HG02870 (cell line): ENCODE data around the gene ZNF410.
"Not testable (repeated sequence)": the region's sequence is repeated elsewhere in the genome, so short reads cannot be mapped to it uniquely, and the experiment has no call there.

Experiments used
- ATAC-seq: cut with Tn5 transposase; IDR thresholded peaks from one replicate; pipeline ENCODE4 v1.9.1; 2021; ENCODE audit warnings: mild to moderate bottlenecking, moderate library complexity; ENCODE audit not compliant: unreplicated experiment

Gene ZNF410

GRCh38 chr14:73884438-73885190 is 2.0 kb upstream of the ZNF410 start:
- no peak for ATAC-seq

DNA sequence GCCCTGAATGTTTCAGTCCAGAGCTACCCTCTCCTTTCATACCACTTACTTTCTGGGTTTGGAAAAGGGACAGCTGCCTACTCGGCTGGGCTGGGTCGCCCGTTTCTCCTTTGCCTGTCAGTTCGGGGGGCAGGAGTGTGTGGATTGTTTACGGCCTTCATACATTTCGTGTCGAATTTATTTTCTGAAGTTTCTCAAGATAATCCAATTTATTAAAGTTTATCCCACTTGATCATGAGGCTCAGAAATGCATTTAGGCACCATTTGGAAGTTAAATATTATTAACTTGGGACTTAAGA is 608 bp downstream of the ZNF410 start:
- ATAC-seq = no peak

GRCh38 chr14:73887694-73888459 is 1.2 kb downstream of the ZNF410 start:
- no peak for ATAC-seq

GRCh38 chr14:73888460-73888725 is 1.7 kb downstream of the ZNF410 start:
- no peak for ATAC-seq

DNA sequence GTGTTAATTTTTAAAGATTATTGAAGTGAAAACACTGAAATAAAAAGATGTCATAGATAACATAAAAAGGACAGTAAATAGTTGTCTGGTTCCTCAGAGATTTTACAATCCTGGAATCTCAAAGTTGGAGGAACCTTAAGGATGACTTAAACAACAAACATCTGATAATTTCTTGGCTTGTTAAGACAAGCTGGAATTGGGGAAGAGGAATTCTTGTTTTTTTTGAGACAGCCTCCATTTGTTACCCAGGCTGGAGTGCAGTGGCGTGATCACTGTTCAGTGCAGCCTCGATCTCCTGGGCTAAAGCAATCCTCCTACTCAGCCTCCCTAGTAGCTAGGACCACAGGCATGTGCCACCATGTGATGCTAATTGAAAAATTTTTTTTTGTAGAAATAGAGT is 2.3 kb downstream of the ZNF410 start:
- ATAC-seq = no peak

DNA sequence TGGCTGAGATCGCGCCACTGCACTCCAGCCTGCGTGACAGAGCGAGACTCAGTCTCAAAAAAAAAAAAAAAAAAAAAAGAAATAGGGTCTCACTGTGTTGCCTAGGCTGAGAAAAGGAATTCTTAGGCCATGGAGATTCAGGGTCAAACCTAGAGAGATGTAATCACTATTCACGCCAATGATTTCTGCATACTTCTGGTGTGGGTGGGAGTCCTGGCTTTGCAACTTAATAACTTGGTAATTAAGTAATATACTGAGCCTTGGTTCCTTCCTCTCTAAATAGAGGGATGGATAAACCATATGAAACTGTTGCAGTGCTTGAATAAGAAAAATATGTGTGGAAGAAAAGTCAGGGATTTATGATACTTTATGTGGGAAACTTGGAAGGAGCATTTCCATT is 2.7 kb downstream of the ZNF410 start:
- ATAC-seq = no peak

GRCh38 chr14:73894180-73894687 is 7.6 kb downstream of the ZNF410 start:
- ATAC-seq = not testable (repeated sequence)

DNA sequence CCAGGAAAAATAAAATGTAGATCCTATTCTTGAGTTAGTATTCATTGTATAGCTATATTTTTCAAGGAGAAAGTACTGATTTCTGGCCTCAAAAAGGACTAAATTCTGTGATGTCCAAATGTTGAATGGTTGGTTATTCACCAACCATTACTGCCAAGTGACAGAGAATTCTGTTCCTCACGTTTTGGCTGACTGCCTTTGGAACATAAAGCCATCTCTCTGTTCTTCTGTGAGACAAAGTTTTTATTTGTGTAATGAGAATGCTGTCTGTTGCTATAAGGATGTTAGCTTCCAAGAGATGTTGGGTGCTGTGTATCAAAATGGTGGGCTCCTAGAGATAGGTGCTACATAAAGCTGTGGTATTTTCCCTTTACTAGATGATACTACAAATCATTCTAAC is 9.3 kb downstream of the ZNF410 start:
- no peak for ATAC-seq

DNA sequence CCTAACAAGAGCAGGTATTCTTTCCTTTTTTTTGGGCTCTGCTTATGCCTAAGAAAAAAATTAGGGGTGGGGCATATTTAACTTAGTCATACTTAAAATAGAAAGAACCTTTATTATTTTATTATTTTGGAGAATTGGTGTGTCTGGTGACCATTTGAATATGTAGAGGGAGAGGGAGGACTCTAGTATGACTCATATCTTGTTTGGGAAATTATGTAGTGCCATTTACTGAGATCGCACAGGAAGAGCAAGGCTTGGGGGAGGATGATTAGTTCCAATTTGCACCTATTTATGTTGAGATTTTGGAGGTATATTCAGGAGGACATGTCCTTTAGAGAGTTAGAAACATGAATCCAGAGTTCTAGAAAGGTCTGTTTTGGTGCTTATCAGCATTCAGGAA is 9.9 kb downstream of the ZNF410 start:
- ATAC-seq = no peak

- ATAC-seq = no peak
Measured at GRCh38 chr14:73903028-73903427, 16.4 kb downstream of the ZNF410 start.

DNA sequence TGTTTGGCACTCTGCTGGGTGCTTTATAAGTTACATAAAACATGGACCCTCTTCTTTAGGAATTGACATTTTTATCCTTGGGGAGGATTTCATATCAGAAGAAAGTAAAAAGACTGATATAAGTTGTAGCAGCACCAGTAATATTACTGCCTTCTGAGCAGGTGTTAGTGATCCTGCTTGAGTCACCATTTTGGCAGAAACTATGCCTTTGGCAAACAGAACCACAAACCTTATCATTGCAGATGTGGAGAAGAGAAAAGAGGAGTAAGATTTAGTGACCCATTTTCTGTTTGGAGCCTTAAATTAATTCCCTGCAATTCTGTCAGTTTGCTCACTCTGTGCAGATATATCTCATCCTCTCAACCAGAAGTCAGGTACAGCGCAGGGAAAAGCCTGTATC is 23.0 kb downstream of the ZNF410 start:
- no peak for ATAC-seq

DNA sequence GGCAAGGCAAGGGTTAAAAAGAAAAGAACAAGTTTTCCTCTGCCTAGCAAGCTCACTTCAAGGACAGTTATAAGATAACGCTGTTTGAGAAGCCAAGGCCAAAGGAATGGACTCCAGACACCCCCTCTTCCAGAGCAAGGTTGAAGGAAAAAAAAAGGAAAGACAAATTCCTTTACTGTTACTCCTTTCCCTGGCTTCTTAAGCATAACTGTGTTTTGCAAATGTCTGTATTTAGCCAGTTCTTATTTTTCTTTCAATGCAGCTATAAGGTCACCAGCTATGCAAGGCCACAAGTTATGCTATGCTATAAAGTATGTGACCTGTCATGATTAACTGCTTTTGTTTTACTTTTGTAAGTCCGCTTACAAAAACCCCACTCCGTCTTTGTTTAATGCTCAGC is 26.6 kb downstream of the ZNF410 start:
- no peak for ATAC-seq

- no peak for ATAC-seq
Measured at GRCh38 chr14:73916324-73916723, 29.7 kb downstream of the ZNF410 start.

DNA sequence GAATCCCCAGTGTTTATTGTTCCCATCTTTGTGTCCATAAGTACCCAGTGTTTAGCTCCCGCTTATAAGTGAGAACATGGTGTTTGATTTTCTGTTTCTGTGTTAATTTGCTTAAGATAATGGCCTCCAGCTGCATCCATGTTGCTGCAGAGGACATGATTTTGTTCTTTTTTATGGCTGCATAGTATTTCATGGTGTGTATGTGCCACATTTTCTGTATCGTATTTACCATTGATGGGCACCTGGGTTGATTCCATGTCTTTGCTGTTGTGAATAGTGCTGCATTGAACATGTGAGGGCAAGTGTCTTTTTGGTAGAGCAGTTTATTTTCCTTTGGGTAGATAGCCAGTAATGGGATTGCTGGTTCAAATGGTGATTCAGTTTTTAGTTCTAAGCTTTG is 32.8 kb downstream of the ZNF410 start:
- not testable (repeated sequence) for ATAC-seq

DNA sequence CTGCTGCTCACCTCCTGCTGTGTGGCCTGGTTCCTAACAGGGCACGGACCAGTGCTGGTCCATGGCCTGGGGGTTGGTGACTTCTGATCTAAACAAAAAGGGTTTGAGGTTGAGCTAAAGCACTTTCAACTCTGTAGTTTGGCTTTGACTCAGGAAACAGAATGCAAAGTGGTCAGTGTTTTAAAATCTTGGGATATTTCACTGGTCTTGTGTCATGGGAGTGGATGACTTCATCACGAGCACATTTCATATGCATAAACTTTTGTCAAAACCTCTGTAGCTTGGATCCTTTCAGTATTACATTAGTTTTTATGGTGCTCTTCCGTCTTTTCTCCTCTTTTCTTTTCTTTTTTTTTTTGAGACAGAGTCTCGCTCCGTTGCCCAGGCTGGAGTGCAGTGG is 37.7 kb downstream of the ZNF410 start:
- ATAC-seq = no peak

DNA sequence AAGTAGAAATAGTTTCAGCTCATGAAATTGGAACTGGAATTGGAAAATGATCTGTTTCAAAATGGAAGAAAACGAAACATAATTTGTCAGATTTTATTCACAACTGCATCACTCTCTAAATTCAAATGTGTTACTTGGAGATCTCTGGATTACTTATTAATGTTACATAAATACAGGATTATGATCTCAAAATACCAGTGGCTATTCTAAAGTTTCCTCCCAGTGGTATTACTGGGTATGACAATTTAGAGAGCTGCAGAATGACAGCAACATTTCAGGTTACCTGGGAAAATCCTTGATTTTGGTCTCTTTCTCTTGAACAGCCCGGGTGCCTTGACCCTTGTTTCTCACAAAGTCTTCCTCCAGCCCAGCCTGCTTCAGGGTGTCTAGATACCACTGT is 49.0 kb downstream of the ZNF410 start:
- no peak for ATAC-seq

DNA sequence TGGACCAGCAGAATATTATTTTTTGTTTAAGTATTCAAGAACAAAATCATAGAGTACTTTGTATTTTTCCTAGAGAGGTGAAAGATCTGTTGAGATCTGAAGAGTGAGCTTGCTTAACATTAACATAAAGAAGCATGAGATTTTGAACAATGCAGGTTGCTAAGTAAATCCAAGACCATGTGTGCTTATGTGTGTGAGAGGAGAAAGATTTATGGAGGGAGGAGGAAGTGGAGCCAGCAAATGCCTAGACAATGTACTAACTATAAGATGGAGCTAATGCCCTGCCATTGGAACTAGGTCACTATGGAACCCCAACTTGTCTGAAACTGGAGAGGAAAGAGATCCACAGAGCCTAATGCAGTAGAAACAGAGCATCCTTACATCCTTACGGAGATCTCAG is 49.9 kb downstream of the ZNF410 start:
- ATAC-seq = no peak

DNA sequence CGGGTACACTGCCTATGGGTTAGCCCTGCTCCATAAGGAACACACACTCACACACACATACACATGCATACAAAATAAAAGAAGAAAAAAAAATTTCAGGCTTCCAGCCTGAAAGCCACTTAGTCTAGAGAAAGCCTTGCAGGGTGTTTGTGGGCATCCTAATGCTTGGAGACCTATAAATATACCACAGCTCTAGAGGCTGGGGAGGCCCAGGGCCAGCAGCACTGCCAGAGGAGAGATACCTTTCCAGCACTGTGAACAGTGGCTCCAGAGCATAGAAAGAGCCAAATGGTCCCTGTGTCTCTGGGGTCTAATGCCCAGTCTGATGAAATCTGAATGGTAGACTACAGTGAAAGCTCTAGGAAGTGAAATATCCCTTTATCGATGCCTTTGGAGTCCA is 50.4 kb downstream of the ZNF410 start:
- no peak for ATAC-seq

- ATAC-seq = no peak
Measured at GRCh38 chr14:73942180-73942579, 55.5 kb downstream of the ZNF410 start.

- ATAC-seq = no peak
Measured at GRCh38 chr14:73943083-73943482, 56.4 kb downstream of the ZNF410 start.

- no peak for ATAC-seq
Measured at GRCh38 chr14:73944432-73945158, 57.9 kb downstream of the ZNF410 start.

DNA sequence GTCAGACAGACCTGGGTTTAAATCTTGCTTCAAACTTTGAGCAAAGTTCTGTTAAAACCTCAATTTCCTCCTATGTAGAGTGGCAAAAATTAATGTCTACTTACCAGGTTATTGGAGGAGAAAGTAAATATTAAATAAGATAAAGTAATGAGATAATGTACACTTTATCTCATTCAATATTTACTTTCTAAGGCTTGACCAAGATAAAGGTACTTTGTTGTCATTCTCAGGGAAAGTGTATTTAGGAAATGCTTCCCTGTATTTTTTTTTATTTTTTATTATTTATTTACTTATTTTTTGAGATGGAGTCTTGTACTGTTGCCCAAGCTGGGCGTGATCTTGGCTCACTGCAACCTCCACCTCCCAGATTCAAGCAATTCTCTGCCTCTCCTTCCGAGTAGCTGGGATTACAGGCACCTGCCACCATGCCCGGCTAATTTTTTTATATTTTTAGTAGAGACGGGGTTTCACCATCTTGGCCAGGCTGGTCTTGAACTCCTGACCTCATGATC is 58.6 kb downstream of the ZNF410 start:
- no peak for ATAC-seq
